ENCODE data around the gene GTPBP1. TPM values are rescaled to one million over a fixed set of nuclear protein-coding genes. Genes with fewer than 3 reads are reported as not detected.
A peak's percentile ranks its signal among the peaks of the same experiment; 100 is the strongest.

GTPBP1 gene
- total RNA-seq, 1 donor from 2014 or later, result 35.1 TPM

- DNase-seq, result no peak
Measured at GRCh38 chr22:38761202-38762162, 55.7 kb downstream of the GTPBP1 start.

GRCh38 chr22:38762551-38762983 lies 56.8 kb downstream of the GTPBP1 start:
- no peak for DNase-seq

DNA sequence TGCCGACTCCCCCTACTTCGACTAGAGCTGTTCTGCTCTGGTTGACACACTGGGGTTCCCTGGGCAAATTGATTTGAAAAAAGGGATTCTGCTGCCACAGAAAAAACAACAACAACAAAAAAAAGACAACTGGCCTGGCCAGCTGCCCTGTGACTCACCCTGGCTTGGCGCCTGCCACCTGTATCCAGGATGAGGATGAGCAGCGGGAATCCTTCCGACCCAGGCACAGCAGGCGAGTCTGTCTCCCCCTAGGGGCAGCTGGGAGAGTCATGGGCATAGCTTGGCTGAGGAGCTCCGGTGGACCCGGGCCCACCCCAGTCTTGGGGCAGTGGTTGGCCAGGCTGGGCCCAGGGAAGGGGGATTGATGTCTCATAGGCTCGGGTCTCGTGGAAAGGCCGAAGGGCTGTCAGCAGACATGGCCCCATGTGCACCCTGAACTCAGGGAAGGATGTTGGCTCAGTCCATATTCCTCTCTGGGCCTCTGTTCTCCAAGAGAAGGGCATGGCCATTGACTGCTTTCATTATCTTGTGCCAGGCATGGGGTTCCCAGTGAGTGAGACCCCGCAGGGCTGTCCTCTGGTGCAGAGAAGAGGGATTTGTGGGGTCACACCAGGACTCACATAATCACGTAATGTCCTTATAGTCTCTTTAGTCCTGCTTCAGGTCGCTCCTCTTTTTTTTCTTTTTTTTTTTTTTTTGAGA lies 60.5 kb downstream of the GTPBP1 start:
- DNase-seq, result peak; percentile 63

DNA sequence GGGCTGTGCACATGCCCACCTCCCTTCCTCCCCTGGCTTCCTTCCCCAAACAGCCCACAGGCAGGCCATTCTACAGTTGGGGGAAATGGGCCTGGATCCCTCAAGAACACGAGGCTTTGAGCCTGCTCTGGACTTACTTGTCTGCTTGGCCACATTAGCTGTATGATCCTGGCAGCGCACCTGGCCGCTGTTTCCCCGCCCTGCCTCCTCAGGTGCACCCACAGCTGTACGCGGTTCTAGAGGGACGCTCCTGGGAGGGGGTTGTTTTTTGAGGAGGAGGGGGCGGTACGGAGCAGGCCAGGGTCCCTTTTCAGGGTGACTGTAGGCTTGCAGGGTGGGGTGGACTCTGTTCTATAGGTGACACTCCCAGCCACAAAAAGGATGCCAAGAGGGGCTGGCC lies 61.6 kb downstream of the GTPBP1 start:
- DNase-seq, result no peak

DNA sequence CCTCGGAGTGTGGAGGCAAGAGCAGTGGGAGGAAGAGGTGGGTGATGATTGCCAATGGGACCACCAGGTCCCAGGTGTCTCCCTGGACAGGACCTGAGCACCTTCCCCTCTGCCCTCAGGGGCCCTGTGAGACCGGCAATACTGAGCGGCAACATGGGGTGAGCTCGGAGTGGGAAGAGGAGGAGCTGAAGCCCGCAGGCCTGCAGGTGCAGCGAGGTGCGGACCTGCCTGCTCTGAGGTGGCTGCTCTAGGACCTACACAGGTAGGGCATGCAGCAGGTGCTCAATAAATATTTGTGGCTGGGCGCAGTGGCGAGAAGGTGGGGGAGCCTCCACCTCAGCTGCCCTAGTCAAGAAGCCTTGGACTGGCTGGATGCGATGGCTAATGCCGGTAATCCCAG lies 62.3 kb downstream of the GTPBP1 start:
- DNase-seq, result no peak

DNA sequence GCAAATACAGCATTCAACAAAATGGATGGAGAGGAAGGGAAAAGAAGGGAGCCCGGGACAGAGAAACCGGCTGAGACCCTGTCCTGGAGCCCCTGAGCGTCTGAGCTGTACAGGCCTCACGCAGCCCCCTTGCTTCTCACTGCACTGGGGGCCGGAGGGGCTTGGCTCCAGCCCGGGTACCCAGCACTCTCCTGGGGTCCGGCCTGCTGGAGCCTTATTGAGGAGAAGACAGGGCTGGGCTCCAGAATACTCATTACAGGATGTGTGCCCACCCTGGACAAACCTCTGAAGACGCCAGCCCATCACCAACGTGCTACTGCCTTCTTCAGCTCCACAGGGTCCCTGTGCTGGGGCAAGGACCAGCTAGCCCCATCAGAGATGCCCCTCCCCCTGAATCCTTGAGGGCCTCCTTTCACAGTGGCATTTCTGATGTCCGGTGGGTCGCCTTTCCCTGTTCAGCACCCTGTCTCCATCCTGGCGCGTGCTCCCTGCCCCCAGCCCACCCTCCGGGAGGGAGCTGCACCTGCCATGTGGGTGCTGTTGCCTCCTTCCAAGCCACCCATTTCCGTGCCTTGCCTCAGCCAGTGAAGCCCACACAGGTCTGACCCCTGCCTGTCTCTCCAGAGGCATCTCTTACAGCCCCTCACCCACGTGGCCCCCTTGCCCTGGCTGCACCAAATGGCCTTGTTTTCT lies 64.7 kb downstream of the GTPBP1 start:
- DNase-seq, result no peak

DNA sequence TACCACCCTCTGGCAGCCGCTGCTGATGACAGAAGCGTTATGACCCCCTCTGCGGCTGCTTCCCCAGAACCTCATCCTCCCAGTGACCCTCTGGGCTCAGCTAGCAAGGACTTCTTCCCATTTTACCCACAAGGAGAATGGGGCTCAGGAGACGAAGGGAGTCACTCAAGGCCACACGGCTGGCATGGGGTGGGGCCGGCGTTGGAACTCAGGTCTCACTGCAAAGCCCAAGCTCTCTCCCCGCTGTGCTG lies 66.8 kb downstream of the GTPBP1 start:
- no peak for DNase-seq

DNA sequence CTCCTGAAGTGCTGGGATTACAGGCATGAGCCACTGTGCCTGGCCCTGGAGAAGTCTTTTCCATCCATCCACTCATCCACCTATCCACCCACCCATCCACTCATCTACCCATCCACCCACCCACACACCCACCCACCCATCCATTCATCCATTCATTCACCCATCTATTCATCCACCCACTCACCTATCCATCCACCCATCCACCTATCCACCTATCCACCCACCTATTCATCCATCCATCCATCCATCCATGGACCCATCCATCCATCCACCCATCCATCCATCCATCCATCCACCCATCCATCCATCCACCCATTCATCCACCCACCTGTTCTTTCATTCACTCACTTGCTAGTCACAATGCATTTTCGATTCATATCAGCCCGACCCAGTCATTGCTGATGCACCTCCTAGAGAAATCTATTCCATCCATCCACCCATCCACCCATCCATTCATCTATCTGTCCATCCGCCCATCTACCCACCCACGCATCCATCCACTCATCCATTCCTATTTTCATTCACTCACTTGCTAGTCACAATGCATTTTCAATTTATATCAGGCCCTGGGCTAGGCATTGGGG lies 67.7 kb downstream of the GTPBP1 start:
- DNase-seq, result no peak

GRCh38 chr22:38774496-38775166 lies 68.9 kb downstream of the GTPBP1 start:
- no peak for DNase-seq

DNA sequence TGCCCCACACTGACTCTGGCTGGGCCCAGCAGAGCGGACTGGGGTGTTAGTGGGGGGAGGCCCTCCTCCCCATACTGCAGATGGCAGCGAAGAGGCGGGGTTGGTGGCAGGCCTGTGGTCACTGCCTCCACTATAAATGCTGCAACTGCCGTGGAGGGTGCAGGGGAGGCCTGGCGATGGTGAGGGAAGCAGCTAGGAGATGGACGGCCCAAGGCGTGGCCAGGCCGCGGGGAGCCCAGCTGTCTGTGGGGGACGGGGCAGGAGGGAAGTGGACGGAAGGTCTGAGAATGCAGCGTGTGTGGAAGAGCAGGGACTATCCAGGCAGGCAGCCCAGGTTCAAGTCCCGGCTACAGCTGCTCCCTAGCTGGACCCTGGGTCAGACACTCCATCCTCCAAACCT lies 69.9 kb downstream of the GTPBP1 start:
- DNase-seq, result no peak

DNA sequence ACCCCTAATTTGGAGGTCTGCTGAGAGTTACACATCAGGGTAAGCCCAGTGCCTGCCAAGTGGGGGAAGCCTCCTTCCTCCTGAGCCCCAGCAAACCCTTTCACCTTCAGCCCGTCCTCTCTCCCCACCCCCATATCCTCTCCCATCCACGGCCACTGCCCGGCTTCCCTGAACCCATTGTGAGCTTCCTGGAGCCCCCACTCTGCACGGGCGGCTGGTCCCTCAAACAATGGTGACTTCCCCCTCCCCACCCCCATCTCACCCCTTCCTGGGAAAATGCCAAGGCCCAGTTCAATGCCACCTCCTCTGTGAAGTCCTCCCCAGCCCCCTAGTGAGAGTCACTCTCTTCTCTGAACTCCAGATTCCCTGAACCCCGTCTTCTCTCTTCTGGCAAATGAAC lies 70.3 kb downstream of the GTPBP1 start:
- DNase-seq, result peak; percentile 23

DNA sequence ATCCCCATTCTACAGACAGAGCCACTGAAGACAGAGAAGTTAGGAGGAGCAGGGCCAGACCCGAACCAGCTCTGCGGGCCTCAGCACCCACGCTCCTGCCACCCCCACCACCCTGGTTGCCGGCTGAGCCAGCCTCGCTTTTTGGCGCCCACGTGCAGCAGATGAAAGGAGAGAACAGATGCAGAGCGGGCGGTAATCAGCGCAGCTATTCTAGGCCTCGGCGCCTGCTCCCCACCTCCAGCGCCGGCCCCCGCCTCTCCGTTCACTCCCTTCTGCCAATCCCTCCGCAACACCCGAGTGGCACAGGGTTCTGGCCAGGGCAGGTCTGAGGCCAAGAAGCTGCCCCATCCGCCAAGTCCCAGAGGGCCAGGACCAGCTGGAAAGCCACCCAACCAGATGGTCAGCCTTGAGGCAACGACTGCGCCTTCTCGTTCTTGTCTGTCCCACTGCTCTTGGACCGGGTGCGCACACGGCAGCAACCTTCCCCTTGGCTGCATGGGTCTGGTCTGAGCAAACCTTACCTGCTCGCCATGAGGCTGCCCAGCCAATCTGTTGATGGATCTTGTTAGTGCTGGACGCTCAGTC lies 71.4 kb downstream of the GTPBP1 start:
- DNase-seq, result no peak

- DNase-seq, result no peak
Measured at GRCh38 chr22:38781033-38781432, 75.3 kb downstream of the GTPBP1 start.

DNA sequence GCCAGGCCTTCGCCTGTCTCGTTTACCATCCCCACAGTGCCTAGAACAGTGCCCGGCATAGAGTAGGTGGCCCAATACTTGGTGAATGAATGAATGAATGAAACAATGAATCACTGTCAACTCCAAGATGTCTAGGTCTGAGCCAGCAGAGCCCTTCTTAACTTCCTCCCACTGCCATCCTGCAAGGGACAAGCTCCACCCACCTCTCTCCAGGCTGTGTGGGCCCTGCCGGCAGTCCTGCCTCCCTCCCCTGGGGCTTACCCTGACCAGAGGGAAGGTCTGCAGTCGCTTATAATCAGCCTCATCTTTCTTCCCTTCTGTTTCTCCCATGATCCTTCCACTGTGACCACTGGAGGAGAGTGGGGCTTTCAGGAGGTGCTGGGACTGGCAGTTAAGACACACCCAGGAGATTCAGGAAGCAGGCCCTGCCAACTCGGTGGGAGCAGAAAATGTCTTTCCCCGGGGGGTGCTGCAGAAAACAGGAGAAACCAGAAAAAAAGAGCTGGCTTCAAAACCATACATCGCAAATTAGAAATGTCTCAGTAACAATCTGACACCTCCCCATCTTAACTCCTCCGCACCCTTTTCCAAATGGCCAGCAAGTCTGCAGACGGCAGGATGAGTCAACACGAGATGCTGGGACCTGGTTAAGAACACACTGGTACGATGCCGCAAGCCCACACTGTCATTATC lies 76.8 kb downstream of the GTPBP1 start:
- no peak for DNase-seq

Other genes with a start within 250 kb of the GTPBP1 start
- 30.6 and 45.3 TPM in 2 replicates for gene KDELR3, start 237.8 kb upstream of the GTPBP1 start, total RNA-seq
- gene DDX17, start 199.6 kb upstream of the GTPBP1 start, total RNA-seq, result 414 and 538 TPM in 2 replicates
- 0.85 and 1.8 TPM in 2 replicates for gene DMC1, start 135.8 kb upstream of the GTPBP1 start, total RNA-seq
- 0.34 and 0.65 TPM in 2 replicates for gene FAM227A, start 49.6 kb upstream of the GTPBP1 start, total RNA-seq
- 15.1 and 18.4 TPM in 2 replicates for gene CBY1, start 49.3 kb upstream of the GTPBP1 start, total RNA-seq
- 59.8 and 76.6 TPM in 2 replicates for gene TOMM22, start 24.0 kb upstream of the GTPBP1 start, total RNA-seq
- gene JOSD1, start 5.0 kb upstream of the GTPBP1 start, total RNA-seq, result 98.4 and 117 TPM in 2 replicates
- 186 and 260 TPM in 2 replicates for gene SUN2, start 50.1 kb downstream of the GTPBP1 start, total RNA-seq
- 15.3 and 16.3 TPM in 2 replicates for gene DNAL4, start 88.2 kb downstream of the GTPBP1 start, total RNA-seq
- 0.34 and 0.84 TPM in 2 replicates for gene NPTXR, start 138.1 kb downstream of the GTPBP1 start, total RNA-seq
- 22.1 and 32.4 TPM in 2 replicates for gene CBX6, start 166.3 kb downstream of the GTPBP1 start, total RNA-seq